OCI-LY7 (cell line): ENCODE results near the gene THRA. TPM values are rescaled to one million over a fixed set of nuclear protein-coding genes. Genes with fewer than 3 reads are reported as not detected.
A peak's percentile ranks its signal among the peaks of the same experiment; 100 is the strongest.

ENCODE experiments used
- BruUV-seq: library from RNA; stranded (reverse); fragments of 400-500 nt; replicated peaks from 2 replicates; lab custom pipeline; 2021; lab: Mats Ljungman, UMichigan
- CTCF ChIA-PET: fragments of 300-600 bp; sonication (Branson Sonifier 250); formaldehyde crosslinking; loops from one replicate; lab custom pipeline; 2022; ENCODE audit warnings: antibody characterized with exemption; ENCODE audit not compliant: unreplicated experiment; lab: Charles Lee
- POLR2A ChIA-PET: fragments of 300-600 bp; sonication (Branson Sonifier 250); formaldehyde crosslinking; loops from one replicate; lab custom pipeline; 2022; ENCODE audit warnings: antibody characterized with exemption; lab: Charles Lee
- DNase-seq: peaks from one replicate; pipeline ENCODE4 v3.0.0-alpha.2; 2015; ENCODE audit warnings: low spot score
- H2AFZ ChIP-seq: fragments of 200-600 bp; sonication (generic), shearing (Covaris generic); 2 replicates; pipeline ENCODE4 v1.6.1; 2014; ENCODE audit warnings: mild to moderate bottlenecking, antibody characterized with exemption, low read length, moderate library complexity
- H3K27ac ChIP-seq: fragments of 200-600 bp; sonication (generic); 2 replicates; pipeline ENCODE4 v1.5.1; 2014; ENCODE audit warnings: mixed run types, low read depth, mild to moderate bottlenecking, moderate library complexity, low read length, inconsistent platforms; ENCODE audit not compliant: poor library complexity, severe bottlenecking
- H3K36me3 ChIP-seq: fragments of 200-600 bp; sonication (generic); 2 replicates; pipeline ENCODE4 v1.6.1; 2014; ENCODE audit warnings: mild to moderate bottlenecking, antibody characterized with exemption, low read length, moderate library complexity, mixed read lengths; ENCODE audit not compliant: insufficient read depth
- H3K4me1 ChIP-seq: fragments of 200-600 bp; sonication (generic); 2 replicates; pipeline ENCODE4 v1.5.1; 2014; ENCODE audit warnings: mild to moderate bottlenecking, low read length; ENCODE audit not compliant: insufficient read depth, poor library complexity, severe bottlenecking
- H3K4me2 ChIP-seq: fragments of 200-600 bp; sonication (generic); 2 replicates; pipeline ENCODE4 v1.6.1; 2014; ENCODE audit warnings: mild to moderate bottlenecking, low read length
- H3K4me3 ChIP-seq: fragments of 200-600 bp; sonication (generic); 2 replicates; pipeline ENCODE4 v1.5.1; 2014; ENCODE audit warnings: mild to moderate bottlenecking, low read depth, low read length; ENCODE audit not compliant: poor library complexity, severe bottlenecking
- H3K79me2 ChIP-seq: fragments of 200-600 bp; sonication (generic); 2 replicates; pipeline ENCODE4 v1.6.1; 2016; ENCODE audit warnings: low read depth, mild to moderate bottlenecking, low read length, moderate library complexity, mixed read lengths; ENCODE audit not compliant: insufficient read depth
- H3K9me2 ChIP-seq: fragments of 200-600 bp; sonication (generic); 2 replicates; pipeline ENCODE4 v1.6.1; 2016; ENCODE audit warnings: mild to moderate bottlenecking, low read length, mixed read lengths; ENCODE audit not compliant: insufficient read depth
- H3K9me3 ChIP-seq: fragments of 200-600 bp; sonication (generic); 2 replicates; pipeline ENCODE4 v1.6.1; 2014; ENCODE audit warnings: mild to moderate bottlenecking, mixed run types, low read length, mixed read lengths
- H4K20me1 ChIP-seq: fragments of 200-600 bp; sonication (generic); 2 replicates; pipeline ENCODE4 v1.6.1; 2014; ENCODE audit warnings: mild to moderate bottlenecking, antibody characterized with exemption, low read length, moderate library complexity, mixed read lengths; ENCODE audit not compliant: insufficient read depth
- EZH2phosphoT487 ChIP-seq: fragments of 200-600 bp; sonication (generic); IDR thresholded peaks from 2 replicates; pipeline ENCODE4 v1.6.1; 2018; ENCODE audit warnings: low read depth, borderline replicate concordance, mild to moderate bottlenecking, mixed run types, antibody characterized with exemption, low read length, moderate library complexity, mixed read lengths
- intact Hi-C: fragments of 100-400 bp; cut with micrococcal nuclease; formaldehyde crosslinking; loops from one replicate; pipeline ENCODE4 v1.10.0; 2022; ENCODE audit not compliant: unreplicated experiment
- total RNA-seq, 2 experiments: library from RNA; depleted of rRNA in 1 of 2; stranded (reverse); fragments of >200 nt in 1 of 2; shearing (Covaris generic) in 1 of 2; gene quantifications; 2 replicates each; pipeline ENCODE4 v1.2.3, GENCODE V29; 2014 to 2022
- TF ChIP-seq, protein P1 (sequence below): fragments of 200-600 bp; sonication (generic); conservative IDR thresholded peaks from 2 replicates; pipeline ENCODE4 v1.5.1; 2014; ENCODE audit warnings: mild to moderate bottlenecking, antibody characterized with exemption, low read length, moderate library complexity, mixed read lengths

Gene THRA
- total RNA-seq, 2 experiments from 2014 or later, result 3.9 to 9.3 TPM

DNA sequence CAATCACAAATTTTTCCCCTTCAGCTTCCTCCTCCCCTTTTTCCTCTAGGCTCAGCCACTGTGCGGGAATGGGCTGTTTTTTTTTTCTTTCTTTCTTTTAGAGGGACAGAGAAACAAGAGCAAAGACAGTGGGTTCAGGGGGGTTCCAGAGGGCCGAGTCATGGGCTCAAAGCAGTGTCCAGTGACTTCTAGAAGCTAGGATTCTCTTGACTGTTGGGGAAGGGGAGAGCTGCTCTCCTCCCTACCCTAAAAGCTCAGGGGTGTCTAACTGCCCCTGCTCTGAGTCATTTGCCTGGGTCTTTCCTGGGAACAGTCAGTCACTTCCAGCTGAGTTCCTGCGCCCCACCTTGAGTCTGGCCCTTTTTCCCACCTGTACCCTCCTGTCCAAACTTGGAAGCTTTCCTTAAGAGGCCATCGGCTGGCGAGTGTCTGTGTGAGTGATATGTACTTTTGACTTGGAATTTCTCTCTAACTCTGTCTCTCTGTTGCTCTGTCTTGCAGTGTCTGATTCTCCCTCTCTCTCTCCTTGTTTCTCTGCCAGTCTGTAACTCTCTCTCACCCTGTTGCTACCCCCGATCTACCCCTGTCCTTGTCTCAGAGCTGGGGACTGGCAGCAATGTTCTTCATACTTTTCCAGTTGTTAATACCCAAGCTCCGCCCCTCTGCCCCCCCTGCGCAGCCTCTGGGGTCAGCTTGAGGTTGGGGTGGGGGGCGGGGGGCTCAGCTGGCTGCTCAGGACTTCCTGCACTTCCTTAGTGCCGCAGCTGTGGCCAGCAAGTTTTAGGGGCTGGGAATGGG, 2.4 kb downstream of the THRA start:
- Histone ChIP-seq H4K20me1 (no peaks in the 10 kb centered on the region), H3K9me3 (no peaks in the 10 kb centered on the region), H3K4me1 (peaks cover 54% of the 10 kb centered on the region), H3K27ac (no peak overlapping the region), H3K4me2 (peak overlapping the region; percentile 75), H3K9me2 (no peaks in the 10 kb centered on the region), H3K36me3 (no peaks in the 10 kb centered on the region), H3K4me3 (no peak overlapping the region), H3K79me2 (no peaks in the 10 kb centered on the region), H2AFZ (no peak overlapping the region)
- ChIA-PET CTCF (interaction anchor here (1.1 kb wide), 1 partner anchor 125 kb away, joined by 3 read pairs; no protein-coding TSS in a partner anchor), POLR2A (interaction anchor here (0.7 to 1.9 kb wide), 3 partner anchors 11 to 46 kb away, joined by 3 to 6 read pairs (median 6); partner anchors contain the start of gene MED24)
- no peak for DNase-seq
- no TSS peak for BruUV-seq
- no peak for TF ChIP-seq EZH2phosphoT487
- TF ChIP-seq, protein P1, sequence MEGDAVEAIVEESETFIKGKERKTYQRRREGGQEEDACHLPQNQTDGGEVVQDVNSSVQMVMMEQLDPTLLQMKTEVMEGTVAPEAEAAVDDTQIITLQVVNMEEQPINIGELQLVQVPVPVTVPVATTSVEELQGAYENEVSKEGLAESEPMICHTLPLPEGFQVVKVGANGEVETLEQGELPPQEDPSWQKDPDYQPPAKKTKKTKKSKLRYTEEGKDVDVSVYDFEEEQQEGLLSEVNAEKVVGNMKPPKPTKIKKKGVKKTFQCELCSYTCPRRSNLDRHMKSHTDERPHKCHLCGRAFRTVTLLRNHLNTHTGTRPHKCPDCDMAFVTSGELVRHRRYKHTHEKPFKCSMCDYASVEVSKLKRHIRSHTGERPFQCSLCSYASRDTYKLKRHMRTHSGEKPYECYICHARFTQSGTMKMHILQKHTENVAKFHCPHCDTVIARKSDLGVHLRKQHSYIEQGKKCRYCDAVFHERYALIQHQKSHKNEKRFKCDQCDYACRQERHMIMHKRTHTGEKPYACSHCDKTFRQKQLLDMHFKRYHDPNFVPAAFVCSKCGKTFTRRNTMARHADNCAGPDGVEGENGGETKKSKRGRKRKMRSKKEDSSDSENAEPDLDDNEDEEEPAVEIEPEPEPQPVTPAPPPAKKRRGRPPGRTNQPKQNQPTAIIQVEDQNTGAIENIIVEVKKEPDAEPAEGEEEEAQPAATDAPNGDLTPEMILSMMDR, result no peak
- intact Hi-C loops, result no loop called here

DNA sequence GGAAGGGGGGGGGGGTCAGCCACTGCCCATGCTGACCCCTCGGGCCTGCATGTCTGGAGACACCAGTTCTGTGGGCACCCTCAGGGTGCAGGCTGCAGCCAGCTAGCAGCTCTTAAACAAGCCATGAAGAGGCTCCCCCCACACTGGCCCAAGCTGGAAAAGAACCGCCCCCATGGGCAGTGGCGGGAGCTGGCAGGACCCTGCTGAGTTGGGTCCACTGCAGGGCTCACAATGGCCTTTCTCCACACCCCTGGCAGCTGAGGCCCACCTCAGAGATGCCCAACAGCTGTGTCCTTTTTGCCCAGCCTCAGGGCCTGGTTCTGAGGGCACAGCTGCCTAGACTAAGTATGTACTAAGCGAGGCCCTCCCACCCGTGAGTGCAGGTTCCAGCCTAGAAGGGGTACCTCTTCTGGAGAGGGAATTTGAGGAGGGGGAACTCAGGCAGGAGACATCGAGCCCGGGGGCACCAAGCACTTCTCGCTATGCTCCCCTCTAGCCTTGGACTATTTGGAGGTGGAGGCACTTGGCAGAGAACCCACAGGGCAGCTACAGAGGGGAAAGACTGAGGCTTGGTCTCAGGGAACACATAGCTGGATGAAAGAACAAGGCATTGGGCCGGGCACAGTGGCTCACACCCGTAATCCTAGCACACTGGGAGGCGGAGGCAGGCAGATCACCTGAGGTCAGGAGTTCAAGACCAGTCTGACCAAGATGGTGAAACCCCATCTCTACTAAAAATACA, 3.2 kb downstream of the THRA start:
- H3K79me2 ChIP-seq, result no peaks in the 10 kb centered on the region
- H3K9me2 ChIP-seq, result no peaks in the 10 kb centered on the region
- TF ChIP-seq, protein P1, result no peak
- no peak for TF ChIP-seq EZH2phosphoT487
- H3K4me2 ChIP-seq, result 0 out of 2 replicates have a peak overlapping the region, but pooled peaks have one; percentile 75
- DNase-seq, result no peak
- intact Hi-C loops, result no loop called here
- H3K4me3 ChIP-seq, result no peak overlapping the region
- no peaks in the 10 kb centered on the region for H4K20me1 ChIP-seq
- H3K36me3 ChIP-seq, result no peaks in the 10 kb centered on the region
- H3K27ac ChIP-seq, result no peak overlapping the region
- ChIA-PET POLR2A (interaction anchor here (0.7 to 1.9 kb wide), 5 partner anchors 10 to 131 kb away, joined by 3 to 11 read pairs (median 6); partner anchors contain the start of gene MED24), CTCF (interaction anchor here (1.1 kb wide), 1 partner anchor 124 kb away, joined by 3 read pairs; no protein-coding TSS in a partner anchor)
- H3K9me3 ChIP-seq, result no peaks in the 10 kb centered on the region
- no peak overlapping the region for H2AFZ ChIP-seq
- peaks cover 61% of the 10 kb centered on the region for H3K4me1 ChIP-seq
- no TSS peak for BruUV-seq
